Measurements from ENCODE around the gene USP13. TPM values are rescaled to one million over a fixed set of nuclear protein-coding genes. Genes with fewer than 3 reads are reported as not detected.

USP13 gene
- total and polyA plus RNA-seq, 4 donors: 3.5 to 9.3 (median 5.9) TPM

- H3K4me3 ChIP-seq (ENCODE audit: low read length in 2 of 2): no peak overlapping the region
- no peak for DNase-seq
- no peak for ATAC-seq (ENCODE audit: low FRiP score)
- intact Hi-C loops (cut with DNase I): no loop called here
- H3K4me1 ChIP-seq (ENCODE audit: control insufficient read depth in 1 of 2, insufficient read depth in 2 of 2, low read length in 2 of 2): no peaks in the 10 kb centered on the region
- no peaks in the 10 kb centered on the region for H3K27me3 ChIP-seq (ENCODE audit: control insufficient read depth in 1 of 2, insufficient read depth in 2 of 2, low read length in 1 of 2)
- no peak overlapping the region for H3K27ac ChIP-seq (ENCODE audit: low read depth in 1 of 2, low read length in 2 of 2)
- H3K9me3 ChIP-seq (ENCODE audit: control insufficient read depth, low read length): no peaks in the 10 kb centered on the region
- 42 to 47% methylated on average over 2 of the region's 2 CpGs for WGBS, 2 donors
- H3K36me3 ChIP-seq (ENCODE audit: control insufficient read depth in 1 of 2, insufficient read depth in 2 of 2, low read length in 1 of 2): no peaks in the 10 kb centered on the region
These were observed 64.0 kb downstream of the USP13 start for GRCh38 chr3:179716811-179717210.

GRCh38 chr3:179717219-179717618 is 64.4 kb downstream of the USP13 start:
- Histone ChIP-seq H3K36me3 (ENCODE audit: control insufficient read depth in 1 of 2, insufficient read depth in 2 of 2, low read length in 1 of 2) (no peaks in the 10 kb centered on the region), H3K27ac (ENCODE audit: low read depth in 1 of 2, low read length in 2 of 2) (no peak overlapping the region), H3K27me3 (ENCODE audit: control insufficient read depth in 1 of 2, insufficient read depth in 2 of 2, low read length in 1 of 2) (no peaks in the 10 kb centered on the region), H3K9me3 (ENCODE audit: control insufficient read depth, low read length) (no peaks in the 10 kb centered on the region), H3K4me1 (ENCODE audit: control insufficient read depth in 1 of 2, insufficient read depth in 2 of 2, low read length in 2 of 2) (no peaks in the 10 kb centered on the region), H3K4me3 (ENCODE audit: low read length in 2 of 2) (no peak overlapping the region)
- intact Hi-C loops (cut with DNase I): no loop called here
- ATAC-seq (ENCODE audit: low FRiP score): no peak
- WGBS, 2 donors: 93 to 95% methylated on average over 1 of the region's 1 CpG
- DNase-seq: no peak

- DNase-seq (no peak), ATAC-seq (ENCODE audit: low FRiP score) (no peak)
- H3K27ac ChIP-seq (ENCODE audit: low read depth in 1 of 2, low read length in 2 of 2): no peak overlapping the region
- intact Hi-C loops (cut with DNase I): no loop called here
- no peaks in the 10 kb centered on the region for H3K27me3 ChIP-seq (ENCODE audit: control insufficient read depth in 1 of 2, insufficient read depth in 2 of 2, low read length in 1 of 2)
- WGBS, 2 donors: 89 to 92% methylated on average over 10 of the region's 10 CpGs
- no peaks in the 10 kb centered on the region for H3K9me3 ChIP-seq (ENCODE audit: control insufficient read depth, low read length)
- H3K4me1 ChIP-seq (ENCODE audit: control insufficient read depth in 1 of 2, insufficient read depth in 2 of 2, low read length in 2 of 2): no peaks in the 10 kb centered on the region
- H3K36me3 ChIP-seq (ENCODE audit: control insufficient read depth in 1 of 2, insufficient read depth in 2 of 2, low read length in 1 of 2): no peaks in the 10 kb centered on the region
- no peak overlapping the region for H3K4me3 ChIP-seq (ENCODE audit: low read length in 2 of 2)
These were observed 66.4 kb downstream of the USP13 start for GRCh38 chr3:179719048-179719734.

GRCh38 chr3:179720196-179720595 is 67.4 kb downstream of the USP13 start:
- Histone ChIP-seq H3K27ac (ENCODE audit: low read depth in 1 of 2, low read length in 2 of 2) (no peak overlapping the region), H3K4me1 (ENCODE audit: control insufficient read depth in 1 of 2, insufficient read depth in 2 of 2, low read length in 2 of 2) (no peaks in the 10 kb centered on the region), H3K9me3 (ENCODE audit: control insufficient read depth, low read length) (no peaks in the 10 kb centered on the region), H3K36me3 (ENCODE audit: control insufficient read depth in 1 of 2, insufficient read depth in 2 of 2, low read length in 1 of 2) (no peaks in the 10 kb centered on the region), H3K4me3 (ENCODE audit: low read length in 2 of 2) (no peak overlapping the region), H3K27me3 (ENCODE audit: control insufficient read depth in 1 of 2, insufficient read depth in 2 of 2, low read length in 1 of 2) (no peaks in the 10 kb centered on the region)
- WGBS, 2 donors: 77 to 78% methylated on average over 8 of the region's 8 CpGs
- intact Hi-C loops (cut with DNase I): no loop called here
- no peak for DNase-seq
- ATAC-seq (ENCODE audit: low FRiP score): no peak

GRCh38 chr3:179723617-179724016 is 70.8 kb downstream of the USP13 start:
- Histone ChIP-seq H3K4me1 (ENCODE audit: control insufficient read depth in 1 of 2, insufficient read depth in 2 of 2, low read length in 2 of 2) (no peaks in the 10 kb centered on the region), H3K4me3 (ENCODE audit: low read length in 2 of 2) (no peak overlapping the region), H3K27me3 (ENCODE audit: control insufficient read depth in 1 of 2, insufficient read depth in 2 of 2, low read length in 1 of 2) (no peaks in the 10 kb centered on the region), H3K27ac (ENCODE audit: low read depth in 1 of 2, low read length in 2 of 2) (no peak overlapping the region), H3K36me3 (ENCODE audit: control insufficient read depth in 1 of 2, insufficient read depth in 2 of 2, low read length in 1 of 2) (no peaks in the 10 kb centered on the region), H3K9me3 (ENCODE audit: control insufficient read depth, low read length) (no peaks in the 10 kb centered on the region)
- ATAC-seq (ENCODE audit: low FRiP score): no peak
- intact Hi-C loops (cut with DNase I): no loop called here
- DNase-seq: no peak

- 93% methylated on average over 5 of the region's 5 CpGs for WGBS, 2 donors
- Histone ChIP-seq H3K27ac (ENCODE audit: low read depth in 1 of 2, low read length in 2 of 2) (no peak overlapping the region), H3K9me3 (ENCODE audit: control insufficient read depth, low read length) (no peaks in the 10 kb centered on the region), H3K36me3 (ENCODE audit: control insufficient read depth in 1 of 2, insufficient read depth in 2 of 2, low read length in 1 of 2) (no peaks in the 10 kb centered on the region), H3K4me1 (ENCODE audit: control insufficient read depth in 1 of 2, insufficient read depth in 2 of 2, low read length in 2 of 2) (no peaks in the 10 kb centered on the region), H3K27me3 (ENCODE audit: control insufficient read depth in 1 of 2, insufficient read depth in 2 of 2, low read length in 1 of 2) (no peaks in the 10 kb centered on the region), H3K4me3 (ENCODE audit: low read length in 2 of 2) (no peak overlapping the region)
- no peak for DNase-seq
- intact Hi-C loops (cut with DNase I): no loop called here
- ATAC-seq (ENCODE audit: low FRiP score): no peak
These were observed 73.3 kb downstream of the USP13 start for GRCh38 chr3:179726075-179726699.

- intact Hi-C loops (cut with DNase I): no loop called here
- no peak for ATAC-seq (ENCODE audit: low FRiP score)
- Histone ChIP-seq H3K36me3 (ENCODE audit: control insufficient read depth in 1 of 2, insufficient read depth in 2 of 2, low read length in 1 of 2) (peaks cover 0 to 2% of the 10 kb centered on the region in 2 donors), H3K4me1 (ENCODE audit: control insufficient read depth in 1 of 2, insufficient read depth in 2 of 2, low read length in 2 of 2) (no peaks in the 10 kb centered on the region), H3K27ac (ENCODE audit: low read depth in 1 of 2, low read length in 2 of 2) (no peak overlapping the region), H3K4me3 (ENCODE audit: low read length in 2 of 2) (no peak overlapping the region), H3K9me3 (ENCODE audit: control insufficient read depth, low read length) (no peaks in the 10 kb centered on the region), H3K27me3 (ENCODE audit: control insufficient read depth in 1 of 2, insufficient read depth in 2 of 2, low read length in 1 of 2) (no peaks in the 10 kb centered on the region)
- no peak for DNase-seq
- WGBS, 2 donors: 77 to 86% methylated on average over 3 of the region's 3 CpGs
These were observed 76.2 kb downstream of the USP13 start for GRCh38 chr3:179729086-179729485.

- no peak overlapping the region for H3K4me3 ChIP-seq (ENCODE audit: low read length in 2 of 2)
- ATAC-seq (ENCODE audit: low FRiP score) (no peak), DNase-seq (no peak)
- no peaks in the 10 kb centered on the region for H3K4me1 ChIP-seq (ENCODE audit: control insufficient read depth in 1 of 2, insufficient read depth in 2 of 2, low read length in 2 of 2)
- no peaks in the 10 kb centered on the region for H3K9me3 ChIP-seq (ENCODE audit: control insufficient read depth, low read length)
- 50 to 59% methylated on average over 2 of the region's 2 CpGs for WGBS, 2 donors
- H3K36me3 ChIP-seq (ENCODE audit: control insufficient read depth in 1 of 2, insufficient read depth in 2 of 2, low read length in 1 of 2): peaks cover 0 to 2% of the 10 kb centered on the region in 2 donors
- H3K27me3 ChIP-seq (ENCODE audit: control insufficient read depth in 1 of 2, insufficient read depth in 2 of 2, low read length in 1 of 2): no peaks in the 10 kb centered on the region
- intact Hi-C loops (cut with DNase I): no loop called here
- no peak overlapping the region for H3K27ac ChIP-seq (ENCODE audit: low read depth in 1 of 2, low read length in 2 of 2)
These were observed 77.1 kb downstream of the USP13 start for GRCh38 chr3:179729981-179730380.

- no peaks in the 10 kb centered on the region for H3K4me1 ChIP-seq (ENCODE audit: control insufficient read depth in 1 of 2, insufficient read depth in 2 of 2, low read length in 2 of 2)
- H3K9me3 ChIP-seq (ENCODE audit: control insufficient read depth, low read length): no peaks in the 10 kb centered on the region
- no peak for DNase-seq
- 95 to 97% methylated on average over 3 of the region's 3 CpGs for WGBS, 2 donors
- peaks cover 0 to 2% of the 10 kb centered on the region in 2 donors for H3K36me3 ChIP-seq (ENCODE audit: control insufficient read depth in 1 of 2, insufficient read depth in 2 of 2, low read length in 1 of 2)
- no peak for ATAC-seq (ENCODE audit: low FRiP score)
- no peak overlapping the region for H3K27ac ChIP-seq (ENCODE audit: low read depth in 1 of 2, low read length in 2 of 2)
- no peak overlapping the region for H3K4me3 ChIP-seq (ENCODE audit: low read length in 2 of 2)
- no peaks in the 10 kb centered on the region for H3K27me3 ChIP-seq (ENCODE audit: control insufficient read depth in 1 of 2, insufficient read depth in 2 of 2, low read length in 1 of 2)
- intact Hi-C loops (cut with DNase I): no loop called here
These were observed 77.7 kb downstream of the USP13 start for GRCh38 chr3:179730506-179730905.

Data from aorta (tissue), 5 donors.